H1 (cell line): ENCODE measurements around the gene PHF1.

Source experiments
- EZH2 ChIP-seq: fragments of 200-600 bp; sonication (generic); IDR thresholded peaks from 2 replicates; pipeline ENCODE4 v1.7.1; 2012; ENCODE audit warnings: low read depth, mild to moderate bottlenecking, moderate library complexity, low read length, inconsistent platforms; ENCODE audit not compliant: severe bottlenecking
- GABPA ChIP-seq: IDR thresholded peaks from 2 replicates; pipeline ENCODE4 v1.6.1; 2011; ENCODE audit warnings: mild to moderate bottlenecking, low read length, moderate library complexity, borderline replicate concordance; ENCODE audit not compliant: insufficient read depth
- JUN ChIP-seq: IDR thresholded peaks from 2 replicates; pipeline ENCODE4 v1.6.1; 2011; ENCODE audit warnings: low read depth, mild to moderate bottlenecking, improper control_type of control experiment, low read length
- JUND ChIP-seq: IDR thresholded peaks from 2 replicates; pipeline ENCODE4 v1.6.1; 2011; ENCODE audit warnings: mild to moderate bottlenecking, improper control_type of control experiment, low read length
- PHF8 ChIP-seq: fragments of 200-600 bp; sonication (generic); conservative IDR thresholded peaks from 2 replicates; pipeline ENCODE4 v1.7.1; 2012; ENCODE audit warnings: low read depth, mild to moderate bottlenecking, inconsistent platforms, low read length, moderate library complexity
- RBBP5 ChIP-seq: IDR thresholded peaks from 2 replicates; pipeline ENCODE4 v1.7.1; 2012; ENCODE audit warnings: low read depth, mild to moderate bottlenecking, inconsistent platforms, low read length, moderate library complexity, borderline replicate concordance
- SIN3A ChIP-seq, 2 experiments: IDR thresholded peaks in 1 of 2; conservative IDR thresholded peaks in 1 of 2; 2 replicates each; pipeline ENCODE4 v1.6.1; 2011 to 2012; ENCODE audit warnings: low read length in 2 of 2, improper control_type of control experiment in 1 of 2, low read depth in 1 of 2, mild to moderate bottlenecking in 1 of 2
- TAF1 ChIP-seq: IDR thresholded peaks from 2 replicates; pipeline ENCODE4 v1.6.1; 2011; ENCODE audit warnings: mild to moderate bottlenecking, low read depth, low read length
- TF ChIP-seq, protein P1 (sequence below), 3 experiments: IDR thresholded peaks; 1 replicate in 2 of 3; 2 replicates in 1 of 3; pipeline versions ENCODE4 v1.5.1 to v1.6.1; 2011; ENCODE audit warnings: low read length in 3 of 3, mild to moderate bottlenecking in 3 of 3, inconsistent platforms in 2 of 3, low read depth in 1 of 3, moderate library complexity in 1 of 3; ENCODE audit not compliant: insufficient read depth in 1 of 3; ENCODE audit errors: control extremely low read depth in 1 of 3
- TF ChIP-seq, protein P2 (sequence below): IDR thresholded peaks from 2 replicates; pipeline ENCODE4 v1.6.1; 2012; ENCODE audit warnings: low read length, inconsistent platforms
- TF ChIP-seq, protein P3 (sequence below): IDR thresholded peaks from 2 replicates; pipeline ENCODE4 v1.6.1; 2012; ENCODE audit warnings: inconsistent platforms

DNA sequence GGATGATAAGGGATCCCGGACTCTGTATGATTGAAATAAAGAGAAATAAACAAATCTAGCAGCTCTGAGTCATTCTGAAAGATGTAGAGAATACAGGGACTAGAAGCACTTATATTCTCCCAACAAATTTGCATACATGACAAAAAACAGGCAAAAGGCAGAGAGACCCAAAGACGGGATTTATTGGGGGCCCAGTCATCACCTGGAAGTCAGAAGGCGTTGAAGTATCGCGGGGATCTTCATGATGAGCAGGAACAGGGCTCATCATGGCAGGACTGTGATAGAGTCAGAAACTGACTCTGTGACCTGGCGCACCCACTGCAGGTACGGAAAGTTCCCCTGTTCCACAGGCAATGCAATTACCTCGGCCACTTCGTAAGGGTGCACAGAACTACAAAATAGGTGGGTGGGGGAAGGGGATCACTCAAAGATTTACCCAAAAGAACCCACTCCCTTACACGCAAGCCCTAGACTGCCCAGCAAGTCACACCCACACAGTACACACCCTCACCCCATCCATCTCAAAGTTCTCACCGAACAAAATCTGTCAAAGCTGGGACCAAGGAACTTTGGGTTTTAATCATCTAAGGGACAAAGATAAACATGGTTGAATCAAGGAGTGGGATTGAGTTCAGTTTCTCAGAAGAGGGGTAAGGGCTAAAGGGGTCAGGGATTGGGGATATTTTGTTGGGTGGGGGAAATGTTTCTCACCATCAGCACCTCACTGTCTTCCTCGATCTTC lies 5.7 kb downstream of the PHF1 start:
- TF ChIP-seq, protein P1, sequence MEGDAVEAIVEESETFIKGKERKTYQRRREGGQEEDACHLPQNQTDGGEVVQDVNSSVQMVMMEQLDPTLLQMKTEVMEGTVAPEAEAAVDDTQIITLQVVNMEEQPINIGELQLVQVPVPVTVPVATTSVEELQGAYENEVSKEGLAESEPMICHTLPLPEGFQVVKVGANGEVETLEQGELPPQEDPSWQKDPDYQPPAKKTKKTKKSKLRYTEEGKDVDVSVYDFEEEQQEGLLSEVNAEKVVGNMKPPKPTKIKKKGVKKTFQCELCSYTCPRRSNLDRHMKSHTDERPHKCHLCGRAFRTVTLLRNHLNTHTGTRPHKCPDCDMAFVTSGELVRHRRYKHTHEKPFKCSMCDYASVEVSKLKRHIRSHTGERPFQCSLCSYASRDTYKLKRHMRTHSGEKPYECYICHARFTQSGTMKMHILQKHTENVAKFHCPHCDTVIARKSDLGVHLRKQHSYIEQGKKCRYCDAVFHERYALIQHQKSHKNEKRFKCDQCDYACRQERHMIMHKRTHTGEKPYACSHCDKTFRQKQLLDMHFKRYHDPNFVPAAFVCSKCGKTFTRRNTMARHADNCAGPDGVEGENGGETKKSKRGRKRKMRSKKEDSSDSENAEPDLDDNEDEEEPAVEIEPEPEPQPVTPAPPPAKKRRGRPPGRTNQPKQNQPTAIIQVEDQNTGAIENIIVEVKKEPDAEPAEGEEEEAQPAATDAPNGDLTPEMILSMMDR (IDR thresholded peaks at IDR 0.05; ENCODE audit: control extremely low read depth in 1 of 3, insufficient read depth in 1 of 3, low read depth in 1 of 3, low read length in 3 of 3), result no peak
- TF ChIP-seq TAF1 (no peak), EZH2 (no peak), JUND (no peak), SIN3A (conservative IDR thresholded peaks at IDR 0.05 in 1 of 2, IDR thresholded peaks at IDR 0.05 in 1 of 2; ENCODE audit: low read depth in 1 of 2, low read length in 2 of 2) (no peak), PHF8 (no peak), JUN (no peak), GABPA (no peak), RBBP5 (no peak)
- TF ChIP-seq, protein P2, sequence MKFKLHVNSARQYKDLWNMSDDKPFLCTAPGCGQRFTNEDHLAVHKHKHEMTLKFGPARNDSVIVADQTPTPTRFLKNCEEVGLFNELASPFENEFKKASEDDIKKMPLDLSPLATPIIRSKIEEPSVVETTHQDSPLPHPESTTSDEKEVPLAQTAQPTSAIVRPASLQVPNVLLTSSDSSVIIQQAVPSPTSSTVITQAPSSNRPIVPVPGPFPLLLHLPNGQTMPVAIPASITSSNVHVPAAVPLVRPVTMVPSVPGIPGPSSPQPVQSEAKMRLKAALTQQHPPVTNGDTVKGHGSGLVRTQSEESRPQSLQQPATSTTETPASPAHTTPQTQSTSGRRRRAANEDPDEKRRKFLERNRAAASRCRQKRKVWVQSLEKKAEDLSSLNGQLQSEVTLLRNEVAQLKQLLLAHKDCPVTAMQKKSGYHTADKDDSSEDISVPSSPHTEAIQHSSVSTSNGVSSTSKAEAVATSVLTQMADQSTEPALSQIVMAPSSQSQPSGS, result no peak
- TF ChIP-seq, protein P3, sequence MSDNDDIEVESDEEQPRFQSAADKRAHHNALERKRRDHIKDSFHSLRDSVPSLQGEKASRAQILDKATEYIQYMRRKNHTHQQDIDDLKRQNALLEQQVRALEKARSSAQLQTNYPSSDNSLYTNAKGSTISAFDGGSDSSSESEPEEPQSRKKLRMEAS, result no peak
